Activated T-helper 1 cell treated with anti-CD3 and anti-CD28 coated beads, Interleukin-2, amount 50 U/mL, for 16 hours (primary cell): ENCODE results near the gene PARM1.

Source experiments
- DNase-seq, 2 donors: peaks; one replicate each; pipeline ENCODE4 v3.0.0-alpha.2; 2020; ENCODE audit warnings: low read depth in 1 of 2, low spot score in 1 of 2

The PARM1 gene

GRCh38 chr4:75028196-75028854, 95.4 kb downstream of the PARM1 start:
- DNase-seq: no peak

GRCh38 chr4:75030028-75030427, 97.1 kb downstream of the PARM1 start:
- DNase-seq: no peak

GRCh38 chr4:75030649-75031235, 97.8 kb downstream of the PARM1 start:
- no peak for DNase-seq

- DNase-seq: no peak
Observed at GRCh38 chr4:75031775-75032174, 98.9 kb downstream of the PARM1 start.

- DNase-seq: no peak
Observed at GRCh38 chr4:75034523-75034922, 101.6 kb downstream of the PARM1 start.

- no peak for DNase-seq
Observed at GRCh38 chr4:75035321-75035720, 102.4 kb downstream of the PARM1 start.

GRCh38 chr4:75036046-75036830, 103.3 kb downstream of the PARM1 start:
- DNase-seq: no peak

GRCh38 chr4:75037252-75037651, 104.3 kb downstream of the PARM1 start:
- no peak for DNase-seq

GRCh38 chr4:75038376-75038775, 105.5 kb downstream of the PARM1 start:
- DNase-seq: no peak

GRCh38 chr4:75040703-75041102, 107.8 kb downstream of the PARM1 start:
- no peak for DNase-seq

GRCh38 chr4:75042601-75043208, 109.8 kb downstream of the PARM1 start:
- no peak for DNase-seq

- no peak for DNase-seq
Observed at GRCh38 chr4:75046226-75046625, 113.3 kb downstream of the PARM1 start.

GRCh38 chr4:75046641-75047040, 113.7 kb downstream of the PARM1 start:
- no peak for DNase-seq

GRCh38 chr4:75048208-75048879, 115.4 kb downstream of the PARM1 start:
- DNase-seq: no peak

GRCh38 chr4:75051431-75051830, 118.5 kb downstream of the PARM1 start:
- no peak for DNase-seq

GRCh38 chr4:75053352-75053751, 120.4 kb downstream of the PARM1 start:
- no peak for DNase-seq

- DNase-seq: no peak
Observed at GRCh38 chr4:75054078-75054477, 121.2 kb downstream of the PARM1 start.

- no peak for DNase-seq
Observed at GRCh38 chr4:75056277-75056676, 123.4 kb downstream of the PARM1 start.

GRCh38 chr4:75057369-75057768, 124.5 kb downstream of the PARM1 start:
- no peak for DNase-seq

GRCh38 chr4:75058486-75058885, 125.6 kb downstream of the PARM1 start:
- no peak for DNase-seq

GRCh38 chr4:75063433-75063832, 130.5 kb downstream of the PARM1 start:
- no peak for DNase-seq
